Activated gamma-delta T cell (primary cell): Measurements from ENCODE around the gene VAMP1.
A peak's percentile ranks its signal among the peaks of the same experiment; 100 is the strongest.
"Not testable (repeated sequence)": the region's sequence is repeated elsewhere in the genome, so short reads cannot be mapped to it uniquely, and the experiment has no call there.

Experiments
- DNase-seq: peaks from one replicate; lab custom pipeline; 2025; lab: John Stamatoyannopoulos, UW
- total RNA-seq, 2 donors: gene quantifications; one replicate each; lab custom pipeline; 2026; lab: John Stamatoyannopoulos, UW

VAMP1 gene
- total RNA-seq = 45.2 to 85.3 reads per million in 2 donors

DNA sequence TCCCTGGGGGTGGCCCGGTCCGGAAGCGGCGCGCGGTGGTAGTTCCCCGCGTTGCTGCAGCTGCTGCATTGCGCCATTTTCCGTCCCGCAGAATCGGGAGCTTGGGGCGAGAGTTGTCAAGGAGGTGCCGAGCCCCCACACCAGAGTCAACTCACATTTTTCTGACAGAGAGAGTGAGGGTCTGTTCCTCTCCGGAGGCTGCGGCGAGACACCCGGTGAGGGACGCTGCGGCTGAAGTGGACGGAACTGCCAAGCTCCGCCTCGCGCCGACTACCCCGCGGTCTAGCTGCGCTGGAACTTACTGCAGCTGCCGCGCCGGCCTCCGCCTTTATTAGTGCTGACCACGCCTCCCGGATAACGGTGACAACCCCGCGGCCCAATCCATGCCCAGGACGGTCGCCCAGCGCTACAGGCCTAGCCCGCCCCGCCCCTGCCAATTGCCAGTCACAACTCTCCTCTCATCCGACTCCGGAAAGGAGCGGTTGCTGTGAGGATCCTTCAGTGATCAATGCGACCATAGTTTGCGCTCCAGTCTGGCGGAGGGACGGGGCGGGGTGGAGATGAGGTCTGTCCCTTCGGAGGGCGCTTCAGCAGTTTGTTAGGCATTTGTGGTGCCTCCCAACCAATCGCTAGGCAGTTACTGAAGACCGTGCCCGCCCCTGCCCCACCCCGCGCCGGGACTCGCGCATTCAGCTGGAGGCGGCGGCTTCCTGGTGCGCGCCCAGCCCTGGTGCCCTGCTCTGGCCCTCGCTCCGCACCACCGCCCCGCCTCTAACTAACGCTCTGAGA is at the start of gene VAMP1:
Gene VAMP1, minus strand, starts transcription at position 303 of the 789 bp plus-strand sequence. Its CDS starts 146 bp downstream, at position 157.
- DNase-seq = peak; percentile 91

DNA sequence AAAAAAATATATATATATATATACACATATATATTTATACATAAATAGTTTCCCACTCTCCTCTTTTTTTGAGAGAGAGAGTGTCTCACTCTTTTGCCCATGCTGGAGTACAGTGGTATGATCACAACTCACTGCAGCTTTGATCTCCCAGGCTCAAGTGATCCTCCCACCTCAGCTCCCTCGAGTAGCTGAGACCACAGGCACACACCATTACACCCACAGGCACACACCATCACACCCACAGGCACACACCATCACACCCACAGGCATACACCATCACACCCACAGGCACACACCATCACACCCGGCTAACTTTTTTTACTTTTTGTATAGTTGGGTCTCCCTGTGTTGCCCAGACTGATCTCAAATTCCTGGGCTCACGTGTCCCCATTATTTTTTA is 49.7 kb upstream of the VAMP1 start:
- DNase-seq = no peak

DNA sequence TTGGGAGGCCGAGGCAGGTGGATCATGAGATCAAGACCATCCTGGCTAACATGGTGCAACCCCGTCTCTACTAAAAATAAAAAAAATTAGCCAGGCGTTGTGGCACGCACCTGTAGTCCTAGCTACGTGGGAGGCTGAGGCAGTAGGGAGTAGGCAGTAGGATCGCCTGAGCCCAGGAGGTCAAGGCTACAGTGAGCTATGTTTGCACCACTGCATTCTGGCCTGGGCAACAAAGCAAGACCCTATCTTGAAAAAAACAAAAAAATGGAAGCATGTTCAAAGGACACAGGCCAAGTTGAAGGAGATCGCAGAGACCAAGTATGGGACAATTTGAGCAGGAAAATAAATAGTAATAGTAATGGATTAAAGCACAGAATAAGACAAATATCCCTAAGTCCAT is 37.6 kb upstream of the VAMP1 start:
- DNase-seq = no peak

GRCh38 chr12:6507102-6507998 is 36.9 kb upstream of the VAMP1 start:
- no peak for DNase-seq

- DNase-seq = no peak
Measured at GRCh38 chr12:6500466-6500865, 30.0 kb upstream of the VAMP1 start.

DNA sequence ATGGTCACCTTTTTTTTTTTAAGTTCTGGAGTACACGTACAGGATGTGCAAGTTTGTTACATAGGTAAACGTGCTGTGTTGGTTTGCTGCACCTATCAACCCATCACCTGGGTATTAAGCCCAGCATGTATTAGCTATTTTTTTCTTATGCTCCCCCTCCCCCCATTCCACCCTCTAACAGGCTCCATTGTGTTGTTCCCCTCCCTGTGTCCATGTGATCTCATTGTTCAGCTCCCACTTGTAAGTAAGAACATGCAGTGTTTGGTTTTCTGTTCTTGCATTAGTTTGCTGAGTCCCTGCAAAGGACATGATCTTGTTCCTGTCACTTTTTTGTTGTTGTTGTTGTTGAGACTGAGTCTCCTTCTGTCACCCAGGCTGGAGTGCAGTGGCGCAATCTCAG is 26.8 kb upstream of the VAMP1 start:
- not testable (repeated sequence) for DNase-seq

DNA sequence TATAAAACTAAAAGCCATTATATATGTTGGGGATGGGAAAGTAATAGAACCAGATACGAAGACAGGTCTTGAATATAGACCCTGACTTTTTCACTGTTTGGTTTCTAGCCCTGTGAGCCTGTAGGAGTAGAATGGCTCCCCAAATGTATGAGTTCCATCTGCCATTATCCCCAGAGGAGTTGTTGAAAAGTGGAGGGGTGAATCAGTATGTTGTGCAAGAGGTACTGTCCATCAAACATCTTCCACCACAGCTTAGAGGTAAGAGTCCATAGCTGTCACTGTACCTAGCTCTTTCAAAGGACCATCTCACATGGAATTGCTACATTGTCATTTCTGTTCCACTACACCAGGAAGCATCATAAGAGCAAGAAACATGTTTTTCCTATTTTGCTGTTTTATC is 24.5 kb upstream of the VAMP1 start:
- no peak for DNase-seq

DNA sequence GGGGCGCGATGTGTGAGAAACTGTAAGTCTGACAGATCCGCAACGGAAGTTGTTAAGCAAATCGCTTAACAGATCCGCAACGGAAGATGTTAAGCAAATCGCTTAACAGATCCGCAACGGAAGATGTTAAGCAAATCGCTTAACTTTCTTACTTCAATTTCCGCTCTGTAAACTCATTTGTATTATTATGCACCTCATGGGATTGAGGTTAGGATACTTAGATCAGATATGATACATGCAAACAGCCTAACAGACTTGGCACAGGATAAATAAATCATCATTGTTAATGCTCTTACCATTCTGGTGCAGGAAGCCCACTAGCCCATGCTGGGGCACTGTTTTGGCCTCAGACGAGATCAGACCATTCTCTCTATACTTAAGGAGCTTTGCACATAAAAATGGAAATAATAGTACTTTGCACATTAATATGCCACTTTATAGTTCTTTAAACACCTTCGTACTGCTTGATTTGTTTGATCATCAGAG is 23.8 kb upstream of the VAMP1 start:
- DNase-seq = no peak

GRCh38 chr12:6493497-6494257 is 23.2 kb upstream of the VAMP1 start, which contains the start of gene NCAPD2:
Gene NCAPD2 (plus strand): TSS chr12:6494102. CDS start chr12:6495099, 997 bp downstream.
- peak; percentile 85 for DNase-seq

DNA sequence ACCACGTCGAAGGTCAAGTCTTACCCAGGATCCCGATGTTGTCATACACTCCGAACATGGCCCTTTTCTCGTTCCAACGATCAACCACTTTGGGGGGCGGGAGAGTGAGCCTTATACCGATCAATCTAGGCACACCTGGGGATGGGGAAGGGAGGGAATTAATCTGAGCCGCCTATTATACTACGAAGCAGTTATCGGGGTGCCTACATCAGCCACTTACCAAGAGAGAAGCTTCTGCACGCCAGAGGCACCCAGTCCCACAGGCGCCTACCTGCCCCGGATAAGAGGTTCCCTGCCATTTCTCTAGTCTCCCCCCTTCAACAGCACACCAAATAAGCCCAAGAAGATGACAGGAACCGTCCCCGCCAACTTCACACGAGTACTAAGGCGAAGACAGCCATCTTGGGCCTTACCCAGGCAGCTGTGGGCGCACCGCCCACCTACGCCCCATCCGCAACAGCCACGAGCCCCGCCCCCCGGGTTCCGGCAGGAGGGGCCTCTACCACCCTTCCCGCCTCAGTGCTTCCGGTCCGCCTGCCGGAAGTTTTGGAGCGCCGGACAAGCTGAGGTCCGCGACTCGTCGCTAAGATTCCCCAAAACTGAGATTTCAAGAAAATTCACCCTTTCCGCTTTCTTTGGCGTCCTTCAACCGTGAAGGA is 22.5 kb upstream of the VAMP1 start, which contains the start of gene MRPL51:
Gene MRPL51, minus strand, starts transcription at position 425 of the 659 bp plus-strand sequence. Its CDS starts 126 bp downstream, at position 299.
- peak; percentile 95 for DNase-seq

DNA sequence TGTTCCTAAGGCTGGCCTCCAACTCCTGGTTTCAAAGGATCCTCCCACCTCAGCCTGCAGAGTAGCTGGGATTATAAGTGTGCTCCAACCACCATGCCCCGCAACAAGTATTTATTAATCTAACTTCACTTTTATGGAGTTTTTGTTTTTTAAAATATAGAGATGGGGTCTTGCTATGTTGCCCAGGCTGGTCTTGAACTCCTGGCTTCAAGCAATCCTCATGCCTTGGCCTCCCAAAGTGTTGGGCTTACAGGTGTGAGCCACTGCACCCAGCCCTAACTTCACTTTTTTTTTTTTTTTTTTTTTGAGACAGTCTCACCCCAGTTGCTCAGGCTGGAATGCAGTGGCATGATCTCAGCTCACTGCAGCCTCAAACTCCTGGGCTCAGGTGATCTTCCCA is 20.2 kb upstream of the VAMP1 start:
- not testable (repeated sequence) for DNase-seq

- no peak for DNase-seq
Measured at GRCh38 chr12:6489449-6489848, 19.0 kb upstream of the VAMP1 start.

DNA sequence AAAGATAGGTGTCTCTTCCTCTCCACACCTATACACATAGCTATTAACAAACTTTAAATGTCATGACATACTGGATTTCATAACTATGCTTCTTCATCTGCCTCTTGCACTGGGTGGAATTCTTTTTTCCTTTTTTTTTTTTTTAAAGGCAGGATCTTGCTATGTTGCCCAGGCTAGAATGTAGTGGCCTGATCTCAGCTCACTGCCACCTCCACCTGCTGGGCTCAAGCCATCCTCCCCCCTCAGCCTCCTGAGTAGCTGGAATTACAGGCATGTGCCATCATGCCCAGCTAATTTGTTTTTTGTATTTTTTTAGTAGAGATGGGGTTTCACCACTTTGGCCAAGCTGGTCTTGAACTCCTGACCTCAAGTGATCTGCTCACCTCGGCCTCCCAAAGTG is 17.8 kb upstream of the VAMP1 start:
- no peak for DNase-seq

GRCh38 chr12:6478416-6478815 is 7.9 kb upstream of the VAMP1 start:
- no peak for DNase-seq

GRCh38 chr12:6477601-6478377 is 7.3 kb upstream of the VAMP1 start:
- not testable (repeated sequence) for DNase-seq

- no peak for DNase-seq
Measured at GRCh38 chr12:6476489-6476888, 6.0 kb upstream of the VAMP1 start.

- not testable (repeated sequence) for DNase-seq
Measured at GRCh38 chr12:6475233-6475975, 4.9 kb upstream of the VAMP1 start.

DNA sequence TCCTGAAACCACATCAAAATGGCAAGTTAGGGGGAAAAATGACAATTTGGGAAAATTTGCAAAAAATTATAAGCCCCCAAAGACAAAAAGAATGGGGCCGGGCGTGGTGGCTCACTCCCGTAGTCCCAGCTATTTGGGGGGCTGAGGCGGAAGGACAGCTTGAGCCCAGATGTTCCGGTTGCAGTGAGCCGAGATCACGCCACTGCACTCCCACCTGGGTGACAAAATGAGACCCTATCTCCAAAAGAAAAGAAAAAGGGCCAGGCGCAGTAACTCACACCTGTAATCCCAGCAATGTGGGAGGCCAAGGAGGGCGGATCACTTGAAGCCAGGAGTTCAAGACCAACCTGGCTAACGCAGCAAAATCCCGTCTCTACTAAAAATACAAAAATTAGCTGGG is 2.0 kb upstream of the VAMP1 start:
- no peak for DNase-seq

- DNase-seq = no peak
Measured at GRCh38 chr12:6471989-6472360, 1.5 kb upstream of the VAMP1 start.
